Activated CD4-positive, alpha-beta T cell treated with anti-CD3 and anti-CD28 coated beads, Interleukin-2, amount 50 U/mL, for 48 hours (primary cell): ENCODE results near the gene SERPINA1.

Source experiments
- DNase-seq, 2 experiments: peaks; one replicate each; pipeline ENCODE4 v3.0.0-alpha.2; 2020

Gene SERPINA1

GRCh38 chr14:94397289-94398181, 9.1 kb upstream of the SERPINA1 start:
- no peak for DNase-seq

DNA sequence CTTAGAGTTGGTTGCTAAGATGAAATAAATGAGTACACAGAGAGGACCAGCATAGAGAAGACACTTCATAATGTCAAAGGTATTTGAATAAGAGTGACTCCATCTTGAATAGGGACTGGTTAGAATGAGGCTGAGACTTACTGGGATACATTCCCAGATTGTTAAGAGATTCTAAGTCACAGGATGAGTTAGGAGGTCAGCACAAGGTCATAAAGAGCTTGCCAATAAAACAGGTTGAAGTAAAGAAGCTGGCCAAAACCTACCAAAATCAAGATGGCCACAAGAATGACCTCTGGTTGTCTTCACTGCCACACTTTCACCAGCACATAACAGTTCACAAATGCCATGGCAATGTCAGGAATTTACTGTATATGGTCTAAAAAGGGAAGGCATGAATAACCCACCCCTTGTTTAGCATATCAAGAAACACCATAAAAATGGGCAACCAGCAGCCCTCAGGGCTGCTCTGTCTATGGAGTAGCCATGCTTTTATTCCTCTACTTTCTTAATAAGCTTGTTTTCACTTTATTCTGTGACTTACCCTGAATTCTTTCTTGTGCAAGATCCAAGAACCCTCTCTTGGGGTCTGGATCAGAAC, 8.3 kb upstream of the SERPINA1 start:
- DNase-seq, result no peak

- DNase-seq, result no peak
These were observed 7.6 kb upstream of the SERPINA1 start for GRCh38 chr14:94395888-94396574.

DNA sequence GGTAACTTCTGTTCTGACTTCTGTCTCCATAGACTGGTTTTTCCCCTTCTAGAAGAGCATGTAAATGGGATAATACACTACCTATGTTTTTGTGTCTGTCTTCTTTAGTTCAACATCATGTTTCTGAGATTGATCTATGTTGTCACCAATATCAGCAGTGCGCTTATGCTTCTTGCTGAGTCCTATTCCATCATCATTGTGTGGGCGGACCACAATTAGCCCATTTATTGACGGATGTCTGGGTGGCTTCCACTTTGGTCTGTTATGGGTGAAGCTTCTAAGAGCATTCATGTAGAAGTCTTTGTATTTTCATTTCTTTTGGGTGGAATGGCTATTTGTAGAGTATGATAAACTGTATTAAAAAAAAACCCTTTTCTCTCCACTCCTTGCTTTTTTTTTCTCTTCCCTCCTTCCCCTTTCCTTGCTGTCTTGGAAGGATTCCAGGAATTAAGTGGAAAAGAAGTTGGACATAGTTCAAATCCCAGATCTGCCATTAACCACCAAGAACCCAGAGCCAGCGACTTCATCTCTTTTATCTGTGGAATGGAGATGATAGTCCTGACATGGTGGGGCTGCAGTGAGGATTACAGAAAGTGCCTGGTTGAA, 7.0 kb upstream of the SERPINA1 start:
- DNase-seq, result no peak

DNA sequence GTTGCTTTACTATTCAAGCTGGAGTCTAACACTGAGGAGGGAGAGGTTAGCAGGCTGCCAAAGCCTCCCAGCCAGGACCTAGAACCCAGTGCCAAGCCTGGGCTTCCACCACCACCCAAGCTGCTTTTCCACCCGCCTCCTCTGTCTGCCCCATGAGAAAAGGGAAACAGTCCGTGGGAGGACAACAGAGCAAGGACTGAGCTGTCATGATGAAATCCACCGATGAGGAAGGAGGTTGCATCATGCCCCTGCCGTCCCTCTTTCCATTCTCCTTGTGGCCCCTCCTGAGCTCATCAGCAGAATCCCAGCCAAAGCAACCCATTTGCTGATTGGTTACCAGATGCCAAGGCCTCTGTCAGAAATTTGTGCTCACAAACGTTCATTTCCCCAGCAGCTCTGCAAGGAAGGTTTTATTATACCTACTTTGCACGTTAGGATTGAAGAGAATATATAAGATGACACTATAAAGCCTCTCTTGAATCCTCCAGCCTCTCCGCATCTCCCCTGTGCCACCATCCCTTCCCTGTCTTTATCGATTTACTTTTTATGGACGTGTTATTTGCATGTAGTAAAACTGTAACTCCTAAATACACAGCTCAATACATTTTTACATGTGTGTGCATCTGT, 6.3 kb upstream of the SERPINA1 start:
- peak; percentile 14 to 34 for DNase-seq

DNA sequence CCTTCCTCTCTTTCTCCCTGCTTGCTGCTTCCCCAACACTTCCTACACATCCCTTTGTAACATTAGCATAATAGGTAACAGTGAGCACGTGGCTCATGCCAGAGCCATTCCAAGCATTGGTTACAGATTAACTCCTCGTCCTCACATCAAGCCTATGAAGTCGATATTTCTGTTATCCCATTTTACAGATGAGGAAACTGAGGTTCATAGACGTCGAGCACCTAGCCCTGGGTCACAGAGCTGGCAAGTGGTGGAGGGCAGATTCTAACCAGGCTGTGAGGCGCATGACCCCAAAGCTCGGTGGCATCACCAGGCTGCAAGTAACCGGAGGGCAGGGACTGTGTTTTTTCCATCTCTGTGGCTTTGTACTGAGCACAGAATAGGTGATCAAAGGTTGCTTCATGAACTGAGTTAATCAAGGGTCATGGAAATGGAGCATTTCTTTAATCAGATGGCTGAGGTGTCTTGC, 5.7 kb upstream of the SERPINA1 start:
- DNase-seq, result peak in 1 of 2 experiments; percentile 10

- DNase-seq, result no peak
These were observed 5.1 kb upstream of the SERPINA1 start for GRCh38 chr14:94393474-94393873.

- DNase-seq, result peak; percentile 16 to 28
These were observed 4.1 kb upstream of the SERPINA1 start for GRCh38 chr14:94392510-94392935.

DNA sequence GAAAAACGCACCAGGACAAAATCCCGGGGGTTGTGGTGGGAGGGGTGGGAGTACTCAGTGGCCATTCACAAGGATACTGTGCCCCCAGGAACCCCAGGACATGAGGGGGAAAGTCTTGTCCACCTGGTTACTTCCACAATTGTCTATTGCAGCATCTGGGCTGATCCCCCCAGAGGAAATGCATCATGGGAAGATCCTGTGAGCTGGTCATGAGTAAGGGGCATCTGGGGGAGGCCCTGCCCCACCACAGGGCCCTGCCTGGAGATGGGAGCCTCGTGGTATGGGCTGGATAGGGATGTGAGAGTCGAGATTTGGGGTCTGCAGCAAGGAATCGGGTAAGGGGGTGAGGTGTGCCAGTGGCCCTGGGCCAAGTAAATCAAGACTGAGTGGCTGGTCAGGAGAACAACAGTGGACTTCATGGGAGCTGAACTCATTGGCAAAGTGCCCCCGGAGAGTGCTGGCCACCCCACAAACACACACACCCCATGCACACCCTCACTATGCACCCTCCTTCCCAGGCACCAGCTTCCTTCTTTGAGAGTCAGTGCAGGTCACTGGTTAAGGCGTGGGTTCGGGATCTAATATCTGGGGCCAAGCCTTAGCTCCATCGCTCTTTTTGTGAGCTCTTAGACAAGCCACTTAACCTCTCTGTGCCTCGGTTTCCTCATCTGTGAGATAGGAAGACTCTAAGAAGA, 3.0 kb upstream of the SERPINA1 start:
- no peak for DNase-seq

DNA sequence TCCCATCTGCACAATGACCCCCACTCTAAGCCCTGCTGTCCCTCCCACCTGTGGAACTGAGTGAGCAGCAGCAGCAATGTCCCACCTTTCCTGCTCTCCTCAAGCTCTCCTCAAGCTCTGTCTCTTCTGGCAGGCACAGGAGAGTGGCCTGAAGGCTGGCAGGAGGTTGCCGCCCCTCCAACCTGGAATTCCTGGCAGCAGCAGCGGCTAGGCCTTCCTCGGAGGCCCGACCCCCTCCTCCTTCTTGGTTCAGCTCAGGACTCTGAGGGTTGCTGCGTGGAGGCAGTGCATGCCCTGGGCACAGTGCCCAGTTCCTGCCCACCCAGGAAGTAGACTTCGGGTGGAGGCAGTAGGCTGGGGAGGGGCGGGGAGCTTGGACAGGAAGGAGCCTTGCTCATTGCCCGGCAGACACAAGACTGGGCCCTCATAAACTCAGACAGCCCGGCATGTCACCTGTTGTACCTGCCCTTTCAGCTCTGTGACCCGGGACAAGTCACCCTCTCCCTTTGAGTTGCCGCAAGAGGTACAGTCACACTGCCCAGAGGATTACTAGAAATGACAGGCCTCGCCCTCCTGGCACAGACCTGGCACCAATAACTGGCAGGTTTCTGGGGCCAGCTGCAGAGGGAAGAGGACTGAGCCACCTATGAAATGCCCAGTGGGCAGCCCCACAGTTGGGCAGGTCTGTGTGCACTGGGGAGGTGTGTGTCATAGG, 2.1 kb upstream of the SERPINA1 start:
- no peak for DNase-seq

DNA sequence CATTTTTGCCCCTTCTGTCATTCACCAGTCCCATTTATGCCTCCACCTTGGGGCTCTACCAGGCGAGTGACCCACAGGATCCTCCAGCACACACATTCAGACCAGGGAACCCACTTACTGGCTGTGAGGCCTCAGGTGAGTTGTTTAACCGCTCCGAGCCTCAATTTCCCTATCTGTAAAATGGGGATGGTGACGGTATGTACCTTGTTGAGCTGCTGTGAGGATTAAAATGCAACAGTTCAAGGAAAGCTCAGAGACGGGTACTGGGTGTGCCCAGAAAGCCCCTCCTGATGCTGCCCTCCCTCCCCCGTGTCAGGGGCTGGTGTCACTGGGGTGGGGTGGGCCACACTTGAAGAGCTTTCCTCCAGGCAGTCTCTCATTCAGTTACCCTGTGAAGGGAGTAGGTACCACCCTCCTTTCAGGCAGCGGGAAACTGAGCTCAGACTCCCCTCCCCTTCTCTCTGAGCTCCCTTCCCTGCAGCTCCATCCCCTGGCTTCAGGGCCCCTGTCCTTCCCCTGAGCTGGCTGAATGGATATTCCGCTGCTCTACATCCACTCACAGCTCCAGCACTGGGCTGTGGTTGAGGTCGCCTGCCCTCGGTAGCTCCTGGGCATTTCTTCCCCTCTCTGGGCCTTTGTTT, 1.4 kb upstream of the SERPINA1 start:
- no peak for DNase-seq

- no peak for DNase-seq
These were observed 685 bp upstream of the SERPINA1 start for GRCh38 chr14:94389104-94389469.

DNA sequence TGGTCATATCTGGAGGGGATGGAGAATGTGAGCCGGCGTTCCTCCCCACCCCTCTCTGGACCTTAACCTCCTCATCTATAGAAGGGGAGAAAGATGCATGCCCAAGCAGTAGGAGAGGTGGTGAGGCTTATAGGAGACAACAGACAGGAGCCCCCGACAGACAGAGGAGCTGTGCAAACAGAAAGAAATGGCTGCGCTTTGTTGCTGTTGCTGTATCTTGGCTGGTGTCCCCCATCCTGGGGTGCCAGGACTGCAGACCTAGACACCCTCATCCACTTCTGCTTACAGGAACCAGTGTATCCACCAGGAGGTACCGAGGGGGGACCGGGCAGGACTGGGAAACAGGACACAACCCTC, 397 bp downstream of the SERPINA1 start:
- no peak for DNase-seq

DNA sequence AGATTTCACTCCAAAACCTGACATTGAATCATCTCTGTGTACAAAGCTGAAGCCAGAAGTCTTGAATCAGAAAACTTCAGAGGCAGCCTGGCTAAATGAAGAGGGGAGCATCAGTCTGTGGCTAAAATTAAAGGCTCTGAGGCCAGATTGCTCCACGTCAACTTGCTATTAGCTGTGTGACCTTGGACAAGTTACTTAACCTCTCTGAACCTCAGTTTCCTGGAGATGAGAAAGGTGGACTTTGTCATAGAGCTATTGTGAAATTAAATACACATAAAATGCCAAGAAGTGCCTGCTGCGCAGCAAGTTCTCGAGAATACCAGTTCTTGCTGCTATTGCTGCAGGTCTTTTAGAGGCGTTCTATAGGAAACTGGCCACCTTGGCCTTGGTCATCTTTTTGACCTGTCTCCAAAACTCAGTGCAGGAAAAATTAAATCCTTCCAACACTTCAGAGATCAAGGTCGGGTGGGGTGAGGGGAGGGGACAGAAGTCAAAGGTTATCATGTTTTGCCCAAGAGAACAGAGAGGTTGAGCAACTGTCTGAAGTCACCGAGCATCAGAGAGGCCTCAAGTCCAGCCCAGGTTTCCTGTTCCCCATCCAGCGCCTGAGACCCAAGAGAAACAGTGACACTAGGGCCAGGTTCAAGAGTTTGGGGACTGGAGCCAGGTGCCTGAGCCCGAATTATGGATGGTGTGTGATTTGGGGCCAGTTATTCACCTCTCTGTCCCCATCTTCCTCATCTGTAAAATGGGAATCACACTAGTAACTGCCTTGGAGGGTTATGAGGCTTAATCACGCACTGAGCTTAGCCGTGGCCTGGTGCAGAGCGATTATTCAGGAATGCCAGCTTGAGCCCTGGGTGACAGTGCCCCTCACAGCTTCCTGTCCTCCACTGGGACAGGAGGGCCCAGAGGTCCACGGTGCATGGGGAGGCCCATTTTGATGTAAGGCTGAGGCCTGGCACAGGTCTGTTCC, 1.1 kb downstream of the SERPINA1 start:
- no peak for DNase-seq

DNA sequence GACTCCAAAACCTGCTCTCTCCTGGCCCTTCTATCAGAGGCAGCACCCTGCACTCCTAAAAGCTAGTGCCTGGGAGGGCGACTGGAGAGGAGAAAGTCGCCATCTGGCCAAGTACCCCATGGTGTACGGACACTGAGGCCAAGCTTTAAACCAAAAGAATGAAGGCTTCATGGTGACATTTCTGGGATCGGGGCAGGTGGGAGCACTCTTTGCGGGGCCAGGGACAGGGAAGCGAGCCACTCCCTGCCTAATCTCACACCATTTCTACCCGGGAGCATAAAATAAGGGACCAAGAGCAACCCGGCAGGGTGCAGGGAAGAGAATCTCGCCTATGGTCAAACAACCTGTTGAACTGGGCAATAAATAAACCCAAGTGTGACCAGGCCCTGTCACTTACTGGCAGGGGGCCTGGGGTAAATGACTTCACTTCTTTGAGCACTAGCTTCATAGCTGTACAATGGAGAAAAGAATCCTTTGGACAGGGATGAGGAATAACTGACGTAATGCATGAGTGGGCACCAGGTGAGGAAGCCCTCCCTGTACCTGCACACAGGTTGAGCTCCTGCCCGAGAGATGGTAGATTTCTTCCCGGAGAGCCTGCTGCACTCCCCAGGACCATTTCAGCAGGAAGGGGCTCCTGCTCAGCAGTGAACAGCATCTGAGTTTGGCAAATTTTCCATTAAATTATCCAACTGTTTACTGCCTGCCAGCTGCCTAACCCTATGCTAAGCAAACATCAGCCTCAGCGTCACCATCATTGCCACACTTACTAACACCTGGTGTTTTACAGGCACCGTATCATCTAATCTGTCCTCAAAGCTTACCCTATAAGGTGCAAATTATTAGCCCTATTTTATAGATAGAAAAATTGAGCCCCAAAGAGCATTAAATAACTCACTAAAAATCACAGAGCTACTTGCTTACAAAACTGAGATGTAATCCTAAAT, 2.0 kb downstream of the SERPINA1 start:
- no peak for DNase-seq

DNA sequence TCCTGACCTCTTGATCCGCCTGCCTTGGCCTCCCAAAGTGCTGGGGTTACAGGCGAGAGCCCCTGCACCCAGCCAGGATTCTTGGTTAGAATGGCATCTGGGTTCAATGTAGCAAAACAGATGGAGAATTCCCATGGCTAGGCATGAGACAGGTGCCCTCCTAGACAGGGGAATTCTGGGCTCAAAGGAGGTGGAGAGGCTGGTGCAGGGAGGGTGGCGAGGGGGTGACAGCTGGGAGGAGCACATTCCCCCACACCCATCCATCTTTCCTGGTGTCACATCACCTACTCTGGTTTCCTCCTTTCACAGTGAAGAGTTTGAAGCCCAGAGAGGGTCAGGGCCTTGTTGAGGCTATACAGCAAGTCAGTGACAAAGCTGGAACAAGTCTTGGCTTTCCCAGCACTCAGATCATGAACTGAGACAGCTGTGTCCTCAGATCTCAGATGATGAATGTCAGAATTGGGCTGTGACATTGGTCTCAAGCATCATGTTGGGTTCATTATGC, 2.8 kb downstream of the SERPINA1 start:
- no peak for DNase-seq

- no peak for DNase-seq
These were observed 4.1 kb downstream of the SERPINA1 start for GRCh38 chr14:94384342-94384741.

- no peak for DNase-seq
These were observed 4.6 kb downstream of the SERPINA1 start for GRCh38 chr14:94383777-94384176.
